Omental fat pad (tissue), 4 donors: ENCODE data around the gene MED14. TPM values are rescaled to one million over a fixed set of nuclear protein-coding genes. Genes with fewer than 3 reads are reported as not detected.

Experiments
- ATAC-seq: fragments of 150-250 bp; one replicate; pipeline ENCODE4 v1.9.1; 2016; ENCODE audit warnings: mild to moderate bottlenecking, moderate library complexity; ENCODE audit not compliant: low FRiP score
- DNase-seq: peaks from one replicate; pipeline ENCODE4 v3.0.0-alpha.2; 2019; ENCODE audit warnings: low spot score
- CTCF ChIP-seq, 3 donors: fragments of 450-650 bp; IDR thresholded peaks; one replicate each; pipeline ENCODE4 v1.5.1; 2016 to 2017; ENCODE audit warnings: antibody characterized with exemption in 3 of 3, mild to moderate bottlenecking in 3 of 3, moderate library complexity in 2 of 3
- total RNA-seq, 4 donors: library from RNA; depleted of rRNA; stranded (reverse); fragments of >200 nt; gene quantifications; one replicate each; pipeline ENCODE4 v1.1.0, GENCODE V29; 2016

Gene MED14
- total RNA-seq, 4 donors from 2014 or later = 26.5 to 36.9 (median 32.4) TPM

GRCh38 chrX:40694802-40695201, 40.5 kb downstream of the MED14 start:
- DNase-seq = no peak
- TF ChIP-seq CTCF (IDR thresholded peaks at IDR 0.05) = no peak
- ATAC-seq = no peak

- no peak for TF ChIP-seq CTCF (IDR thresholded peaks at IDR 0.05)
- DNase-seq (no peak), ATAC-seq (no peak)
Observed at GRCh38 chrX:40688929-40689328, 46.4 kb downstream of the MED14 start.

- DNase-seq (no peak), ATAC-seq (no peak)
- TF ChIP-seq CTCF (IDR thresholded peaks at IDR 0.05) = no peak
Observed at GRCh38 chrX:40687169-40687568, 48.2 kb downstream of the MED14 start.

- no peak for DNase-seq
- no peak for ATAC-seq
- no peak for TF ChIP-seq CTCF (IDR thresholded peaks at IDR 0.05)
Observed at GRCh38 chrX:40685362-40685918, 49.9 kb downstream of the MED14 start.

- no peak for ATAC-seq
- no peak for DNase-seq
- no peak for TF ChIP-seq CTCF (IDR thresholded peaks at IDR 0.05)
Observed at GRCh38 chrX:40684092-40684491, 51.2 kb downstream of the MED14 start.

- TF ChIP-seq CTCF (IDR thresholded peaks at IDR 0.05) = no peak
Observed at GRCh38 chrX:40683245-40683644, 52.1 kb downstream of the MED14 start.

GRCh38 chrX:40671126-40671525, 64.2 kb downstream of the MED14 start:
- DNase-seq = no peak
- TF ChIP-seq CTCF (IDR thresholded peaks at IDR 0.05) = no peak
- ATAC-seq = peak; percentile 41

More at GRCh38 chrX:40683245-40683644, 52.1 kb downstream of the MED14 start:
- DNase-seq (no peak), ATAC-seq (no peak)
